NCI-H2171 treated with DMSO at 0.1 percent for 48 hours (cell line): ENCODE results near the gene MFSD12.
A peak's percentile ranks its signal among the peaks of the same experiment; 100 is the strongest.
"Not testable (repeated sequence)": the region's sequence is repeated elsewhere in the genome, so short reads cannot be mapped to it uniquely, and the experiment has no call there.

ENCODE experiments used
- DNase-seq: peaks from one replicate; lab custom pipeline; 2025; lab: John Stamatoyannopoulos, UW

The MFSD12 gene

GRCh38 chr19:3522421-3523360 lies 34.7 kb downstream of the MFSD12 start:
- no peak for DNase-seq

- DNase-seq = no peak
Measured at GRCh38 chr19:3521104-3521445, 36.3 kb downstream of the MFSD12 start.

GRCh38 chr19:3520166-3521103 lies 37.0 kb downstream of the MFSD12 start:
- DNase-seq = no peak

- no peak for DNase-seq
Measured at GRCh38 chr19:3519126-3519525, 38.3 kb downstream of the MFSD12 start.

GRCh38 chr19:3518659-3519058 lies 38.7 kb downstream of the MFSD12 start:
- peak; percentile 14 for DNase-seq

GRCh38 chr19:3518255-3518654 lies 39.1 kb downstream of the MFSD12 start:
- no peak for DNase-seq

GRCh38 chr19:3517638-3518037 lies 39.7 kb downstream of the MFSD12 start:
- DNase-seq = no peak

- peak; percentile 79 for DNase-seq
Measured at GRCh38 chr19:3516675-3517207, 40.6 kb downstream of the MFSD12 start.

GRCh38 chr19:3515891-3516422 lies 41.4 kb downstream of the MFSD12 start:
- DNase-seq = no peak

GRCh38 chr19:3514930-3515329 lies 42.5 kb downstream of the MFSD12 start:
- no peak for DNase-seq

GRCh38 chr19:3513229-3514140 lies 43.9 kb downstream of the MFSD12 start:
- DNase-seq = no peak

GRCh38 chr19:3512562-3513228 lies 44.7 kb downstream of the MFSD12 start:
- DNase-seq = no peak

- no peak for DNase-seq
Measured at GRCh38 chr19:3511506-3512251, 45.7 kb downstream of the MFSD12 start.

- no peak for DNase-seq
Measured at GRCh38 chr19:3510727-3511126, 46.7 kb downstream of the MFSD12 start.

- no peak for DNase-seq
Measured at GRCh38 chr19:3509566-3509989, 47.8 kb downstream of the MFSD12 start.

GRCh38 chr19:3508771-3509535 lies 48.4 kb downstream of the MFSD12 start:
- no peak for DNase-seq

- DNase-seq = not testable (repeated sequence)
Measured at GRCh38 chr19:3508121-3508661, 49.2 kb downstream of the MFSD12 start.

- no peak for DNase-seq
Measured at GRCh38 chr19:3507371-3508120, 49.8 kb downstream of the MFSD12 start.
